MCF 10A (cell line): ENCODE results near the gene DISP2. TPM values are rescaled to one million over a fixed set of nuclear protein-coding genes. Genes with fewer than 3 reads are reported as not detected.
A peak's percentile ranks its signal among the peaks of the same experiment; 100 is the strongest.

Experiments
- BruUV-seq: library from RNA; stranded (reverse); fragments of 400-500 nt; replicated peaks from 2 replicates; lab custom pipeline; 2021; lab: Mats Ljungman, UMichigan
- CTCF ChIA-PET: fragments of 300-600 bp; sonication (Branson Sonifier 250); formaldehyde crosslinking; extraction: SDS; loops from one replicate; lab custom pipeline; 2021; ENCODE audit warnings: antibody characterized with exemption, inconsistent platforms; lab: Yijun Ruan, JAX
- POLR2A ChIA-PET: fragments of 300-600, 350-650 bp; sonication (Branson Sonifier 250); formaldehyde crosslinking; extraction: SDS; loops from one replicate; lab custom pipeline; 2020; ENCODE audit warnings: antibody characterized with exemption, inconsistent platforms; lab: Yijun Ruan, JAX
- DNase-seq: peaks from one replicate; pipeline ENCODE4 v3.0.0-alpha.2; 2018; ENCODE audit not compliant: unreplicated experiment
- H3K27ac Mint-ChIP-seq: one replicate; pipeline ENCODE4 v1.8.0; 2022; ENCODE audit warnings: mild to moderate bottlenecking, low read depth, mixed read lengths; ENCODE audit not compliant: unreplicated experiment
- H3K27me3 Mint-ChIP-seq: one replicate; pipeline ENCODE4 v1.8.0; 2022; ENCODE audit warnings: mixed read lengths; ENCODE audit not compliant: insufficient read depth, unreplicated experiment
- H3K36me3 Mint-ChIP-seq: one replicate; pipeline ENCODE4 v1.8.0; 2022; ENCODE audit warnings: mild to moderate bottlenecking, moderate library complexity, mixed read lengths; ENCODE audit not compliant: insufficient read depth, unreplicated experiment
- H3K4me1 Mint-ChIP-seq: one replicate; pipeline ENCODE4 v1.8.0; 2022; ENCODE audit warnings: mixed read lengths; ENCODE audit not compliant: insufficient read depth, unreplicated experiment
- H3K4me3 Mint-ChIP-seq: one replicate; pipeline ENCODE4 v1.8.0; 2022; ENCODE audit warnings: mild to moderate bottlenecking, moderate library complexity, mixed read lengths; ENCODE audit not compliant: unreplicated experiment
- H3K9me3 Mint-ChIP-seq: one replicate; pipeline ENCODE4 v1.8.0; 2022; ENCODE audit warnings: mixed read lengths; ENCODE audit not compliant: unreplicated experiment
- CTCF ChIP-seq: fragments of 200-600 bp; IDR thresholded peaks from one replicate; pipeline ENCODE4 v1.8.0; 2022; ENCODE audit warnings: antibody characterized with exemption, mild to moderate bottlenecking; ENCODE audit not compliant: unreplicated experiment
- intact Hi-C: fragments of 100-400 bp; cut with micrococcal nuclease; formaldehyde crosslinking; loops from 2 replicates; pipeline ENCODE4 v1.14.1; 2022
- total RNA-seq: library from RNA; stranded (reverse); gene quantifications from 2 replicates; pipeline ENCODE4 v1.2.3, GENCODE V29; 2022

The DISP2 gene
- total RNA-seq, 1 experiment from 2014 or later, result 1.8 TPM

GRCh38 chr15:40327457-40327856, 30.6 kb upstream of the DISP2 start:
- intact Hi-C loops, result no loop called here
- H3K4me3 Mint-ChIP-seq, result no peak overlapping the region
- H3K27ac Mint-ChIP-seq, result no peak overlapping the region
- TF ChIP-seq CTCF, result no peak
- H3K36me3 Mint-ChIP-seq, result peaks cover 19% of the 10 kb centered on the region
- ChIA-PET CTCF (interaction anchor here (0.6 to 7.5 kb wide), 14 partner anchors 7 to 110 kb away, joined by 3 to 105 read pairs (median 4); partner anchors contain the start of gene CCDC9B), POLR2A (interaction anchor here (5.7 kb wide), 1 partner anchor 12 kb away, joined by 62 read pairs; the partner anchor contains the start of gene CCDC9B)
- peaks cover 38% of the 10 kb centered on the region for H3K4me1 Mint-ChIP-seq
- H3K9me3 Mint-ChIP-seq, result no peaks in the 10 kb centered on the region
- no peak for DNase-seq
- no peaks in the 10 kb centered on the region for H3K27me3 Mint-ChIP-seq
- no TSS peak for BruUV-seq

GRCh38 chr15:40328176-40328575, 29.8 kb upstream of the DISP2 start:
- no peak for TF ChIP-seq CTCF
- peaks cover 41% of the 10 kb centered on the region for H3K4me1 Mint-ChIP-seq
- ChIA-PET CTCF (interaction anchor here (0.6 to 7.5 kb wide), 9 partner anchors 8 to 54 kb away, joined by 3 to 105 read pairs (median 4); partner anchors contain the start of gene CCDC9B), POLR2A (interaction anchor here (0.7 to 5.7 kb wide), 4 partner anchors 11 to 54 kb away, joined by 3 to 62 read pairs (median 4); partner anchors contain the start of genes CCDC9B and KNSTRN)
- no peak overlapping the region for H3K27ac Mint-ChIP-seq
- H3K9me3 Mint-ChIP-seq, result no peaks in the 10 kb centered on the region
- BruUV-seq, result no TSS peak
- H3K36me3 Mint-ChIP-seq, result peaks cover 19% of the 10 kb centered on the region
- intact Hi-C loops, result no loop called here
- no peak for DNase-seq
- no peaks in the 10 kb centered on the region for H3K27me3 Mint-ChIP-seq
- no peak overlapping the region for H3K4me3 Mint-ChIP-seq

- intact Hi-C loops, result no loop called here
- ChIA-PET CTCF (interaction anchor here (0.8 to 7.5 kb wide), 11 partner anchors 9 to 112 kb away, joined by 3 to 105 read pairs (median 4); partner anchors contain the start of gene CCDC9B), POLR2A (interaction anchor here (0.7 to 5.7 kb wide), 7 partner anchors 10 to 548 kb away, joined by 3 to 62 read pairs (median 3); partner anchors contain the start of genes CCDC9B, IVD and KNSTRN)
- Mint-ChIP-seq H3K27ac (no peak overlapping the region), H3K27me3 (no peaks in the 10 kb centered on the region), H3K36me3 (peaks cover 24% of the 10 kb centered on the region), H3K4me3 (no peak overlapping the region), H3K9me3 (no peaks in the 10 kb centered on the region), H3K4me1 (peaks cover 41% of the 10 kb centered on the region)
- no peak for DNase-seq
- BruUV-seq, result TSS peak; percentile 5
- no peak for TF ChIP-seq CTCF
These were observed 29.3 kb upstream of the DISP2 start for GRCh38 chr15:40328751-40329150.

GRCh38 chr15:40329804-40330203, 28.2 kb upstream of the DISP2 start:
- no peak for DNase-seq
- Mint-ChIP-seq H3K36me3 (peaks cover 29% of the 10 kb centered on the region), H3K4me3 (no peak overlapping the region), H3K9me3 (no peaks in the 10 kb centered on the region), H3K27ac (no peak overlapping the region), H3K27me3 (no peaks in the 10 kb centered on the region), H3K4me1 (peaks cover 40% of the 10 kb centered on the region)
- TF ChIP-seq CTCF, result no peak
- intact Hi-C loops, result no loop called here
- ChIA-PET CTCF (interaction anchor here (0.6 to 7.5 kb wide), 4 partner anchors 8 to 92 kb away, joined by 3 to 105 read pairs (median 8); partner anchors contain the start of gene CCDC9B), POLR2A (interaction anchor here (5.7 kb wide), 1 partner anchor 9 kb away, joined by 62 read pairs; the partner anchor contains the start of gene CCDC9B)
- no TSS peak for BruUV-seq
